GM19463 (cell line): ENCODE measurements around the gene GPRC5D.

Source experiments
- ATAC-seq: cut with Tn5 transposase; IDR thresholded peaks from one replicate; pipeline ENCODE4 v1.9.1; 2021; ENCODE audit warnings: mild to moderate bottlenecking, moderate library complexity; ENCODE audit not compliant: unreplicated experiment

The GPRC5D gene

GRCh38 chr12:12952036-12952435 is at the start of gene GPRC5D:
Gene GPRC5D (minus strand): TSS chr12:12952170. CDS start chr12:12950384, 1,786 bp downstream.
- no peak for ATAC-seq

GRCh38 chr12:13001775-13002040 is 49.7 kb upstream of the GPRC5D start:
- ATAC-seq, result no peak

GRCh38 chr12:13000925-13001774 is 49.2 kb upstream of the GPRC5D start:
- ATAC-seq, result no peak

GRCh38 chr12:13000616-13000924 is 48.6 kb upstream of the GPRC5D start:
- ATAC-seq, result peak; percentile 16

- ATAC-seq, result peak; percentile 84
These were observed 48.1 kb upstream of the GPRC5D start, which contains the start of gene HEBP1 for GRCh38 chr12:12999959-13000615. Gene HEBP1 (minus strand): TSS chr12:13000265. CDS start chr12:13000114, 151 bp downstream.

GRCh38 chr12:12999271-12999958 is 47.4 kb upstream of the GPRC5D start:
- no peak for ATAC-seq

- ATAC-seq, result no peak
These were observed 46.3 kb upstream of the GPRC5D start for GRCh38 chr12:12998248-12998647.

- ATAC-seq, result no peak
These were observed 45.8 kb upstream of the GPRC5D start for GRCh38 chr12:12997734-12998133.

GRCh38 chr12:12997156-12997555 is 45.2 kb upstream of the GPRC5D start:
- no peak for ATAC-seq

GRCh38 chr12:12996209-12996608 is 44.2 kb upstream of the GPRC5D start:
- ATAC-seq, result no peak

GRCh38 chr12:12995088-12995487 is 43.1 kb upstream of the GPRC5D start:
- ATAC-seq, result no peak

GRCh38 chr12:12993367-12993766 is 41.4 kb upstream of the GPRC5D start:
- ATAC-seq, result no peak

GRCh38 chr12:12992418-12993130 is 40.6 kb upstream of the GPRC5D start:
- no peak for ATAC-seq

- no peak for ATAC-seq
These were observed 38.9 kb upstream of the GPRC5D start for GRCh38 chr12:12990700-12991468.

GRCh38 chr12:12987421-12987820 is 35.5 kb upstream of the GPRC5D start:
- ATAC-seq, result no peak

- ATAC-seq, result no peak
These were observed 34.9 kb upstream of the GPRC5D start for GRCh38 chr12:12986775-12987331.

- no peak for ATAC-seq
These were observed 33.9 kb upstream of the GPRC5D start for GRCh38 chr12:12985817-12986408.

- ATAC-seq, result no peak
These were observed 32.2 kb upstream of the GPRC5D start for GRCh38 chr12:12984149-12984548.

GRCh38 chr12:12983420-12984035 is 31.6 kb upstream of the GPRC5D start:
- ATAC-seq, result no peak
